ENCODE measurements around the gene PLEKHA6.
A peak's percentile ranks its signal among the peaks of the same experiment; 100 is the strongest.

The PLEKHA6 gene

GRCh38 chr1:204359474-204360255, at the start of gene PLEKHA6:
TSS of gene PLEKHA6 (minus strand) at chr1:204359929. CDS start at chr1:204273727, 86,202 bp downstream.
- peak; percentile 49 to 67 for DNase-seq

GRCh38 chr1:204409123-204409522, 49.4 kb upstream of the PLEKHA6 start:
- no peak for DNase-seq

GRCh38 chr1:204408602-204409001, 48.9 kb upstream of the PLEKHA6 start:
- no peak for DNase-seq

- peak; percentile 6 to 34 for DNase-seq
Measured at GRCh38 chr1:204408074-204408507, 48.4 kb upstream of the PLEKHA6 start.

GRCh38 chr1:204407295-204407971, 47.7 kb upstream of the PLEKHA6 start:
- no peak for DNase-seq

- no peak for DNase-seq
Measured at GRCh38 chr1:204406621-204407020, 46.9 kb upstream of the PLEKHA6 start.

- DNase-seq, result no peak
Measured at GRCh38 chr1:204405988-204406387, 46.3 kb upstream of the PLEKHA6 start.

- DNase-seq, result no peak
Measured at GRCh38 chr1:204404629-204405028, 44.9 kb upstream of the PLEKHA6 start.

- no peak for DNase-seq
Measured at GRCh38 chr1:204402391-204402790, 42.7 kb upstream of the PLEKHA6 start.

- no peak for DNase-seq
Measured at GRCh38 chr1:204401730-204402129, 42.0 kb upstream of the PLEKHA6 start.

- no peak for DNase-seq
Measured at GRCh38 chr1:204400882-204401510, 41.3 kb upstream of the PLEKHA6 start.

- DNase-seq, result peak; percentile 91 to 95
Measured at GRCh38 chr1:204398197-204399125, 38.7 kb upstream of the PLEKHA6 start.

GRCh38 chr1:204396015-204396583, 36.4 kb upstream of the PLEKHA6 start:
- DNase-seq, result no peak

GRCh38 chr1:204391629-204392028, 31.9 kb upstream of the PLEKHA6 start:
- no peak for DNase-seq

- DNase-seq, result no peak
Measured at GRCh38 chr1:204390751-204391466, 31.2 kb upstream of the PLEKHA6 start.

GRCh38 chr1:204385727-204386126, 26.0 kb upstream of the PLEKHA6 start:
- DNase-seq, result no peak

GRCh38 chr1:204384636-204385352, 25.1 kb upstream of the PLEKHA6 start:
- no peak for DNase-seq

- DNase-seq, result no peak
Measured at GRCh38 chr1:204383163-204383904, 23.6 kb upstream of the PLEKHA6 start.

GRCh38 chr1:204382714-204383083, 23.0 kb upstream of the PLEKHA6 start:
- DNase-seq, result no peak

- DNase-seq, result no peak
Measured at GRCh38 chr1:204380293-204380831, 20.6 kb upstream of the PLEKHA6 start.
